Mucosa of descending colon (tissue), 3 donors: ENCODE results near the gene ACIN1. TPM values are rescaled to one million over a fixed set of nuclear protein-coding genes. Genes with fewer than 3 reads are reported as not detected.

Source experiments
- ATAC-seq: fragments of 200-7000 bp; cut with Tn5 transposase; one replicate; pipeline ENCODE4 v1.9.1; 2020; ENCODE audit warnings: mild to moderate bottlenecking, moderate library complexity
- DNase-seq, 3 donors: peaks; one replicate each; pipeline ENCODE4 v3.0.0-alpha.2; 2020
- H3K36me3 ChIP-seq: fragments of 200-600 bp; one replicate; pipeline ENCODE4 v1.8.0; 2021; ENCODE audit warnings: low read depth, mild to moderate bottlenecking
- H3K4me1 ChIP-seq: fragments of 200-600 bp; one replicate; pipeline ENCODE4 v1.8.0; 2021; ENCODE audit warnings: low read depth, mild to moderate bottlenecking
- H3K4me3 ChIP-seq: fragments of 200-600 bp; one replicate; pipeline ENCODE4 v1.8.0; 2021; ENCODE audit warnings: mild to moderate bottlenecking
- H3K9me3 ChIP-seq: fragments of 200-600 bp; one replicate; pipeline ENCODE4 v1.8.0; 2021; ENCODE audit warnings: mild to moderate bottlenecking
- CTCF ChIP-seq: fragments of 200-600 bp; IDR thresholded peaks from one replicate; pipeline ENCODE4 v1.8.0; 2022; ENCODE audit warnings: antibody characterized with exemption, mild to moderate bottlenecking
- intact Hi-C, 2 donors: fragments of 100-400 bp; cut with DNase I in 1 of 2; cut with micrococcal nuclease in 1 of 2; formaldehyde crosslinking; loops; one replicate each; pipeline versions ENCODE4 v1.11.0 to v1.11.1; 2022; cut with DNase I, micrococcal nuclease
- total RNA-seq, 3 donors: library from RNA; stranded (reverse); fragmentation: NEBNext Ultra II Directional in 2 of 3; extraction: Animal tissue kit (Norgen Biotek cat#: 25700) in 2 of 3; gene quantifications; one replicate each; pipeline versions ENCODE4 v1.2.1 to v1.2.4, GENCODE V29; 2021 to 2023
- donor health status: DM: no; HTN: no; CAD: no; lungs with moderate emphysema.
- donor health status: DM: no; HTN: no; CAD: no.
- donor health status: DM: no; HTN: yes; CAD: no.

The ACIN1 gene
- total RNA-seq, 3 donors from 2014 or later: 143 to 172 (median 170) TPM

- no peaks in the 10 kb centered on the region for H3K36me3 ChIP-seq
These were observed 70.3 kb downstream of the ACIN1 start for GRCh38 chr14:23024612-23025075.

GRCh38 chr14:23023795-23024152, 71.2 kb downstream of the ACIN1 start:
- Histone ChIP-seq H3K36me3 (no peaks in the 10 kb centered on the region), H3K9me3 (no peaks in the 10 kb centered on the region), H3K4me1 (peaks cover 1% of the 10 kb centered on the region), H3K4me3 (no peak overlapping the region)
- intact Hi-C loops: no loop called here
- no peak for TF ChIP-seq CTCF
- DNase-seq (no peak), ATAC-seq (no peak)

More at GRCh38 chr14:23024612-23025075, 70.3 kb downstream of the ACIN1 start:
- no peak overlapping the region for H3K4me3 ChIP-seq
- DNase-seq (no peak), ATAC-seq (no peak)
- H3K9me3 ChIP-seq: no peaks in the 10 kb centered on the region
- peaks cover 5% of the 10 kb centered on the region for H3K4me1 ChIP-seq
- intact Hi-C loops: no loop called here
- TF ChIP-seq CTCF: no peak

- H3K4me1 ChIP-seq: no peaks in the 10 kb centered on the region
- no peak for TF ChIP-seq CTCF
- no peaks in the 10 kb centered on the region for H3K9me3 ChIP-seq
- no peaks in the 10 kb centered on the region for H3K36me3 ChIP-seq
- intact Hi-C loops: no loop called here
- no peak for DNase-seq
- ATAC-seq: no peak
- no peak overlapping the region for H3K4me3 ChIP-seq
These were observed 71.7 kb downstream of the ACIN1 start for GRCh38 chr14:23023022-23023794.

- H3K36me3 ChIP-seq: no peaks in the 10 kb centered on the region
- no peaks in the 10 kb centered on the region for H3K9me3 ChIP-seq
- no peak for DNase-seq
- H3K4me1 ChIP-seq: no peaks in the 10 kb centered on the region
- TF ChIP-seq CTCF: no peak
- no peak for ATAC-seq
- no peak overlapping the region for H3K4me3 ChIP-seq
- intact Hi-C loops: no loop called here
These were observed 73.0 kb downstream of the ACIN1 start for GRCh38 chr14:23021889-23022442.

- ATAC-seq (no peak), DNase-seq (no peak)
- Histone ChIP-seq H3K4me3 (no peak overlapping the region), H3K9me3 (no peaks in the 10 kb centered on the region), H3K36me3 (no peaks in the 10 kb centered on the region), H3K4me1 (no peaks in the 10 kb centered on the region)
- intact Hi-C loops: no loop called here
- no peak for TF ChIP-seq CTCF
These were observed 73.5 kb downstream of the ACIN1 start for GRCh38 chr14:23021434-23021833.
